HepG2 (cell line): ENCODE data around the gene YWHAH. TPM values are rescaled to one million over a fixed set of nuclear protein-coding genes. Genes with fewer than 3 reads are reported as not detected.

Source experiments
- ATAC-seq: fragments of 200-7000 bp; cut with Tn5 transposase; 3 replicates; pipeline ENCODE4 v1.9.1; 2020; ENCODE audit warnings: mild to moderate bottlenecking, moderate library complexity
- BruUV-seq: library from RNA; stranded (reverse); fragments of 400-500 nt; replicated peaks from 2 replicates; lab custom pipeline; 2021; lab: Mats Ljungman, UMichigan
- CTCF ChIA-PET: fragments of 300-600 bp; formaldehyde crosslinking; extraction: SDS; loops from one replicate; lab custom pipeline; 2021; ENCODE audit warnings: low total read pairs, inconsistent platforms, low intra/inter-chr PET ratio; lab: Yijun Ruan, JAX
- POLR2A ChIA-PET: fragments of 350-600 bp; sonication (Branson Sonifier 250); formaldehyde crosslinking; loops from one replicate; lab custom pipeline; 2020; ENCODE audit warnings: antibody characterized with exemption, inconsistent platforms; lab: Yijun Ruan, JAX
- DNase-seq: peaks from one replicate; pipeline ENCODE4 v3.0.0-alpha.2; 2015; ENCODE audit warnings: low spot score
- FAIRE-seq: peaks from 3 replicates; lab custom pipeline; 2011; peaks lifted over from hg19 to GRCh38; lab: Jason Lieb, UNC
- H2AFZ ChIP-seq: one replicate; pipeline ENCODE4 v1.6.1; 2011; ENCODE audit warnings: low read length, inconsistent platforms
- H3K27ac ChIP-seq: fragments of 300-600 bp; 3 replicates; pipeline ENCODE4 v1.8.0; 2011; ENCODE audit warnings: mixed run types, mild to moderate bottlenecking, mixed read lengths, low read length, inconsistent platforms; ENCODE audit not compliant: insufficient read depth; ENCODE audit errors: extremely low read length
- H3K27me3 ChIP-seq, 2 experiments: fragments of 200-600 bp in 1 of 2; 2 replicates in 1 of 2; 3 replicates in 1 of 2; pipeline versions ENCODE4 v1.6.0 to v1.8.0; 2011; ENCODE audit warnings: low read length in 2 of 2, mild to moderate bottlenecking in 2 of 2, moderate library complexity in 2 of 2, inconsistent platforms in 1 of 2; ENCODE audit not compliant: insufficient read depth in 2 of 2, control insufficient read depth in 1 of 2
- H3K36me3 ChIP-seq, 2 experiments: fragments of 200-600 bp in 1 of 2; replicated peaks in 1 of 2; 2 replicates in 1 of 2; 3 replicates in 1 of 2; pipeline versions ENCODE4 v1.5.1 to v1.8.0; 2011; ENCODE audit warnings: low read length in 2 of 2, inconsistent platforms in 1 of 2; ENCODE audit not compliant: insufficient read depth in 2 of 2, control insufficient read depth in 1 of 2
- H3K4me1 ChIP-seq: 2 replicates; pipeline ENCODE4 v1.5.1; 2012; ENCODE audit warnings: low read length, inconsistent platforms; ENCODE audit not compliant: insufficient read depth
- H3K4me2 ChIP-seq: 2 replicates; pipeline ENCODE4 v1.6.0; 2011; ENCODE audit warnings: low read depth, low read length, inconsistent platforms
- H3K4me3 ChIP-seq, 3 experiments: fragments of 200-600 bp in 1 of 3; sonication (generic), shearing (Covaris generic) in 1 of 3; replicated peaks in 1 of 3; 2 replicates each; pipeline ENCODE4 v1.5.1; 2011 to 2016; ENCODE audit warnings: low read length in 3 of 3, inconsistent platforms in 2 of 3, low read depth in 2 of 3, mild to moderate bottlenecking in 2 of 3, control low read depth in 1 of 3, mixed read lengths in 1 of 3; ENCODE audit not compliant: insufficient read depth in 1 of 3
- H3K79me2 ChIP-seq: one replicate; pipeline ENCODE4 v1.6.1; 2011; ENCODE audit warnings: low read length, inconsistent platforms; ENCODE audit not compliant: insufficient read depth
- H3K9ac ChIP-seq: 2 replicates; pipeline ENCODE4 v1.6.0; 2011; ENCODE audit warnings: mild to moderate bottlenecking, low read depth, low read length, inconsistent platforms; ENCODE audit not compliant: insufficient read depth
- H3K9me3 ChIP-seq: 2 replicates; pipeline ENCODE4 v1.5.1; 2012; ENCODE audit warnings: mild to moderate bottlenecking, low read length
- H4K20me1 ChIP-seq: 2 replicates; pipeline ENCODE4 v1.6.0; 2011; ENCODE audit warnings: inconsistent platforms, mild to moderate bottlenecking, low read length, moderate library complexity; ENCODE audit not compliant: insufficient read depth
- DMTF1 ChIP-seq: sonication (generic); formaldehyde crosslinking; IDR thresholded peaks from 2 replicates; pipeline ENCODE4 v1.4.0; 2020; ENCODE audit warnings: mild to moderate bottlenecking, missing genetic modification reagents
- FOXK1 ChIP-seq: sonication (generic); formaldehyde crosslinking; IDR thresholded peaks from 2 replicates; pipeline ENCODE4 v1.4.0; 2020; ENCODE audit warnings: low read depth, missing genetic modification reagents, borderline replicate concordance
- HNF4A ChIP-seq: sonication (generic); formaldehyde crosslinking; IDR thresholded peaks from 2 replicates; pipeline ENCODE4 v1.4.0; 2020; ENCODE audit warnings: missing genetic modification reagents
- MAFF ChIP-seq: IDR thresholded peaks from 2 replicates; pipeline ENCODE4 v1.6.1; 2011; ENCODE audit warnings: low read depth, low read length, improper control_type of control experiment
- MEF2D ChIP-seq: sonication (generic); formaldehyde crosslinking; IDR thresholded peaks from 2 replicates; pipeline ENCODE4 v1.5.1; 2020; ENCODE audit warnings: mild to moderate bottlenecking, missing genetic modification reagents
- NFE2 ChIP-seq: sonication (generic); formaldehyde crosslinking; IDR thresholded peaks from 2 replicates; pipeline ENCODE4 v1.4.0; 2020; ENCODE audit warnings: missing genetic modification reagents
- PAX8 ChIP-seq: sonication (generic); formaldehyde crosslinking; IDR thresholded peaks from 2 replicates; pipeline ENCODE4 v1.8.0; 2022; ENCODE audit warnings: mild to moderate bottlenecking, missing genetic modification reagents, borderline replicate concordance
- ZBTB25 ChIP-seq: IDR thresholded peaks from 2 replicates; pipeline ENCODE4 v1.6.1; 2018; ENCODE audit warnings: missing genetic modification reagents
- ZNF329 ChIP-seq: sonication (generic); formaldehyde crosslinking; IDR thresholded peaks from 2 replicates; pipeline ENCODE4 v1.9.0; 2021; ENCODE audit warnings: low read depth, mild to moderate bottlenecking, missing genetic modification reagents
- WGBS: methylation state at CpG from one replicate; pipeline ENCODE4 v1.1.6; 2017; ENCODE audit warnings: low lambda C conversion rate; 5-methylcytosine and 5-hydroxymethylcytosine counted together
- in situ Hi-C: cut with HindIII; loops from 2 replicates; pipeline ENCODE4 v1.10.0; 2017; ENCODE audit warnings: low pct_unique_long_range_greater_than_20kb; ENCODE audit not compliant: extremely low pct_ligation_motif_present
- intact Hi-C: fragments of 100-400 bp; cut with micrococcal nuclease; formaldehyde crosslinking; loops from one replicate; pipeline ENCODE4 v1.10.0; 2022; ENCODE audit not compliant: unreplicated experiment
- polyA plus RNA-seq, 8 experiments: library from polyadenylated mRNA; depleted of rRNA in 3 of 8; stranded (reverse) in 7 of 8; unstranded in 1 of 8; fragments of >200 nt; fragmentation: Illumina TruSeq in 4 of 8; extraction: Trizol in 4 of 8; gene quantifications; 2 replicates each; pipeline versions ENCODE4 v1.2.1 to v1.2.3, GENCODE V29; 2011 to 2016; ENCODE audit warnings: low read depth in 4 of 8, missing spikeins in 1 of 8, mixed read lengths in 1 of 8; ENCODE audit not compliant: insufficient read depth in 1 of 8
- total RNA-seq, 5 experiments: library from RNA; depleted of rRNA; stranded (reverse); fragments of >200 nt; fragmentation: Illumina TruSeq; extraction: Trizol; gene quantifications; 2 replicates each; pipeline ENCODE4 v1.2.3, GENCODE V29; 2016; ENCODE audit warnings: low read depth in 1 of 5

YWHAH gene
- total and polyA plus RNA-seq, 2 of the 13 experiments (the other 11 are each of a cell fraction or from before 2014, with no cell fraction given): 35.6 to 92.7 TPM

- Histone ChIP-seq H3K79me2 (no peaks in the 10 kb centered on the region), H4K20me1 (no peaks in the 10 kb centered on the region), H3K27ac (no peak overlapping the region), H3K9ac (no peak overlapping the region)
- TF ChIP-seq ZNF329 (CRISPR knock-in tag): no peak
- no peak for TF ChIP-seq NFE2 (CRISPR knock-in tag)
- no peak for TF ChIP-seq HNF4A
- no peak for TF ChIP-seq PAX8 (CRISPR knock-in tag)
- TF ChIP-seq FOXK1 (CRISPR knock-in tag): no peak
- TF ChIP-seq MEF2D: no peak
- no peak for TF ChIP-seq DMTF1 (CRISPR knock-in tag)
- TF ChIP-seq MAFF: no peak
- TF ChIP-seq ZBTB25: no peak
- TF ChIP-seq, all 625 proteins: peak for 0
- ChIA-PET POLR2A (interaction anchor here (1.2 kb wide), 1 partner anchor 15 kb away, joined by 4 read pairs; no protein-coding TSS in a partner anchor), CTCF (no interaction called here)
- peaks cover 26% of the 10 kb centered on the region for H3K4me1 ChIP-seq
- WGBS: 44% methylated on average over 3 of the region's 3 CpGs
- no TSS peak for BruUV-seq
- in situ Hi-C loops: no loop called here
- H3K36me3 ChIP-seq: no peaks in the 10 kb centered on the region
- DNase-seq: no peak
- intact Hi-C loops: no loop called here
- no peak overlapping the region for H3K4me3 ChIP-seq
- FAIRE-seq: no peak
- H3K27me3 ChIP-seq: peaks cover 0 to 6% of the 10 kb centered on the region in 2 experiments; a peak in 3 of 5 replicates
- no peak overlapping the region for H3K4me2 ChIP-seq
- no peak for ATAC-seq
- H2AFZ ChIP-seq: no peak overlapping the region
- H3K9me3 ChIP-seq: no peaks in the 10 kb centered on the region
Observed at GRCh38 chr22:31927562-31927961, 16.8 kb upstream of the YWHAH start.
